H1 (cell line): ENCODE data around the gene PKP1. TPM values are rescaled to one million over a fixed set of nuclear protein-coding genes. Genes with fewer than 3 reads are reported as not detected.

Source experiments
- CTCF ChIA-PET: fragments of 300-600 bp; sonication (Branson Sonifier 250); formaldehyde crosslinking; loops from one replicate; lab custom pipeline; 2021; ENCODE audit not compliant: partially characterized antibody; lab: Charles Lee
- POLR2A ChIA-PET: fragments of 300-600 bp; sonication (Branson Sonifier 250); formaldehyde crosslinking; loops from one replicate; lab custom pipeline; 2021; ENCODE audit warnings: inconsistent platforms; ENCODE audit not compliant: partially characterized antibody; lab: Charles Lee
- DNase-seq, 2 experiments: peaks; one replicate each; pipeline versions ENCODE4 v3.0.0 to v3.0.0-alpha.2; 2010 to 2022; ENCODE audit warnings: low spot score in 2 of 2, low read depth in 1 of 2, mixed read lengths in 1 of 2
- FAIRE-seq: peaks from 2 replicates; lab custom pipeline; 2011; peaks lifted over from hg19 to GRCh38; lab: Jason Lieb, UNC
- H2AFZ ChIP-seq: 2 replicates; pipeline ENCODE4 v1.8.1; 2012; ENCODE audit warnings: low read length, inconsistent platforms
- H2AK5ac ChIP-seq: 2 replicates; pipeline ENCODE4 v1.6.1; 2013; ENCODE audit warnings: low read depth, low read length
- H2BK120ac ChIP-seq: replicated peaks from 2 replicates; pipeline ENCODE3; 2013; ENCODE audit warnings: low read depth, low read length, inconsistent platforms
- H2BK12ac ChIP-seq: 2 replicates; pipeline ENCODE4 v1.6.1; 2013; ENCODE audit warnings: low read depth, low read length
- H2BK15ac ChIP-seq: 2 replicates; pipeline ENCODE4 v1.6.1; 2013; ENCODE audit warnings: low read length
- H2BK20ac ChIP-seq: 2 replicates; pipeline ENCODE4 v1.6.1; 2013; ENCODE audit warnings: low read length
- H2BK5ac ChIP-seq: 2 replicates; pipeline ENCODE4 v1.6.1; 2013; ENCODE audit warnings: low read depth, low read length
- H3K14ac ChIP-seq: 2 replicates; pipeline ENCODE4 v1.6.1; 2013; ENCODE audit warnings: inconsistent platforms; ENCODE audit not compliant: insufficient read length
- H3K18ac ChIP-seq: 2 replicates; pipeline ENCODE4 v1.6.1; 2013; ENCODE audit warnings: low read length; ENCODE audit errors: extremely low read depth
- H3K23ac ChIP-seq: 2 replicates; pipeline ENCODE4 v1.6.1; 2013; ENCODE audit warnings: inconsistent platforms; ENCODE audit not compliant: insufficient read length
- H3K23me2 ChIP-seq: 2 replicates; pipeline ENCODE4 v1.6.1; 2013; ENCODE audit warnings: low read depth, low read length
- H3K27ac ChIP-seq: 2 replicates; pipeline ENCODE4 v1.6.1; 2011; ENCODE audit warnings: low read depth, low read length, inconsistent platforms
- H3K27me3 ChIP-seq, 4 experiments: replicated peaks in 1 of 4; 1 replicate in 1 of 4; 2 replicates in 3 of 4; pipeline versions ENCODE4 v1.6.1 to v1.8.1; 2011 to 2013; ENCODE audit warnings: low read length in 3 of 4, mild to moderate bottlenecking in 3 of 4, inconsistent platforms in 2 of 4, mixed read lengths in 2 of 4, moderate library complexity in 1 of 4; ENCODE audit not compliant: control insufficient read depth in 3 of 4, insufficient read depth in 3 of 4; ENCODE audit errors: extremely low read depth in 1 of 4
- H3K36me3 ChIP-seq, 4 experiments: 2 replicates each; pipeline versions ENCODE4 v1.6.1 to v1.8.1; 2011 to 2013; ENCODE audit warnings: mild to moderate bottlenecking in 4 of 4, low read length in 3 of 4, moderate library complexity in 2 of 4, control low read depth in 1 of 4, inconsistent platforms in 1 of 4; ENCODE audit not compliant: insufficient read depth in 4 of 4, control insufficient read depth in 2 of 4
- H3K4ac ChIP-seq: replicated peaks from 2 replicates; pipeline ENCODE3; 2013; ENCODE audit warnings: low read length, low read depth, mixed read lengths, inconsistent platforms; ENCODE audit not compliant: insufficient read length
- H3K4me1 ChIP-seq, 4 experiments: replicated peaks in 1 of 4; 1 replicate in 1 of 4; 2 replicates in 3 of 4; pipeline versions ENCODE4 v1.6.1 to v1.8.1; 2011 to 2013; ENCODE audit warnings: low read length in 3 of 4, inconsistent platforms in 2 of 4, mixed read lengths in 1 of 4; ENCODE audit not compliant: insufficient read depth in 4 of 4, control insufficient read depth in 3 of 4
- H3K4me2 ChIP-seq, 2 experiments: 2 replicates each; pipeline versions ENCODE4 v1.6.1 to v1.8.1; 2011 to 2013; ENCODE audit warnings: low read depth in 2 of 2, low read length in 2 of 2, control low read depth in 1 of 2, inconsistent platforms in 1 of 2, mild to moderate bottlenecking in 1 of 2; ENCODE audit not compliant: insufficient read depth in 1 of 2
- H3K4me3 ChIP-seq, 4 experiments: fragments of 200-600, 300-600 bp in 1 of 4; sonication (generic), shearing (Covaris generic), sonication (Bioruptor Twin) in 1 of 4; 2 replicates each; pipeline versions ENCODE4 v1.5.1 to v1.8.1; 2011 to 2016; ENCODE audit warnings: low read length in 4 of 4, low read depth in 3 of 4, control low read depth in 2 of 4, inconsistent platforms in 2 of 4, mild to moderate bottlenecking in 2 of 4, mixed read lengths in 1 of 4, moderate library complexity in 1 of 4; ENCODE audit not compliant: insufficient read depth in 2 of 4; ENCODE audit errors: extremely low read depth in 1 of 4
- H3K56ac ChIP-seq: replicated peaks from 2 replicates; pipeline ENCODE3; 2013; ENCODE audit warnings: low read depth, mild to moderate bottlenecking, mixed read lengths, low read length, inconsistent platforms; ENCODE audit not compliant: insufficient read length
- H3K79me1 ChIP-seq: 2 replicates; pipeline ENCODE4 v1.6.1; 2013; ENCODE audit warnings: low read depth, low read length, control low read depth
- H3K79me2 ChIP-seq, 2 experiments: 2 replicates each; pipeline versions ENCODE4 v1.6.1 to v1.8.1; 2012 to 2013; ENCODE audit warnings: low read length in 2 of 2, mild to moderate bottlenecking in 2 of 2, inconsistent platforms in 1 of 2; ENCODE audit not compliant: insufficient read depth in 2 of 2, control insufficient read depth in 1 of 2
- H3K9ac ChIP-seq, 4 experiments: replicated peaks in 1 of 4; 1 replicate in 1 of 4; 2 replicates in 3 of 4; pipeline versions ENCODE4 v1.6.1 to v1.8.1; 2011 to 2013; ENCODE audit warnings: low read depth in 3 of 4, low read length in 3 of 4, control low read depth in 2 of 4, mild to moderate bottlenecking in 2 of 4, moderate library complexity in 2 of 4, inconsistent platforms in 1 of 4; ENCODE audit errors: extremely low read depth in 1 of 4
- H3K9me3 ChIP-seq, 2 experiments: 2 replicates each; pipeline versions ENCODE4 v1.6.1 to v1.8.1; 2012 to 2013; ENCODE audit warnings: mild to moderate bottlenecking in 2 of 2, moderate library complexity in 2 of 2, control low read depth in 1 of 2, inconsistent platforms in 1 of 2, low read depth in 1 of 2, low read length in 1 of 2, mixed read lengths in 1 of 2; ENCODE audit not compliant: insufficient read depth in 2 of 2
- H4K20me1 ChIP-seq, 2 experiments: replicated peaks in 1 of 2; 2 replicates each; pipeline versions ENCODE3 to v1.8.1; 2011 to 2013; ENCODE audit warnings: inconsistent platforms in 2 of 2, low read length in 2 of 2, mild to moderate bottlenecking in 1 of 2; ENCODE audit not compliant: insufficient read depth in 2 of 2, control insufficient read depth in 1 of 2
- H4K5ac ChIP-seq: 2 replicates; pipeline ENCODE4 v1.6.1; 2013; ENCODE audit warnings: low read length, low read depth, mixed read lengths, inconsistent platforms; ENCODE audit not compliant: insufficient read length
- H4K8ac ChIP-seq: 2 replicates; pipeline ENCODE4 v1.8.0; 2013; ENCODE audit warnings: mild to moderate bottlenecking, moderate library complexity, low read length, inconsistent platforms; ENCODE audit not compliant: insufficient read depth; ENCODE audit errors: extremely low read depth
- H4K91ac ChIP-seq: replicated peaks from 2 replicates; pipeline ENCODE3; 2013; ENCODE audit warnings: low read length, mixed read lengths, inconsistent platforms; ENCODE audit not compliant: insufficient read length
- CHD2 ChIP-seq: IDR thresholded peaks from 2 replicates; pipeline ENCODE4 v1.6.1; 2012; ENCODE audit warnings: low read length, improper control_type of control experiment
- WGBS, 2 experiments: shearing (Covaris generic) in 1 of 2; methylation state at CpG; one replicate each; pipeline versions ENCODE4 v1.1.6 to v1.1.7; 2013 to 2015; ENCODE audit warnings: low lambda C conversion rate in 2 of 2, mixed read lengths in 2 of 2, inconsistent platforms in 1 of 2, low coverage in 1 of 2, missing lambda C conversion rate in 1 of 2; ENCODE audit not compliant: insufficient replicate concordance in 2 of 2, insufficient coverage in 1 of 2, insufficient read length in 1 of 2; ENCODE audit errors: extremely low coverage in 1 of 2, missing lambda C conversion rate in 1 of 2; 5-methylcytosine and 5-hydroxymethylcytosine counted together
- polyA plus RNA-seq, 7 experiments: library from polyadenylated mRNA; depleted of rRNA in 3 of 7; stranded (reverse) in 5 of 7; unstranded in 2 of 7; fragments of >200 nt in 5 of 7; fragments of 200-250 nt in 2 of 7; gene quantifications; 1 replicate in 5 of 7; 2 replicates in 1 of 7; 4 replicates in 1 of 7; pipeline versions ENCODE4 v1.2.1 to v1.2.3, GENCODE V29; 2011 to 2013; ENCODE audit warnings: missing spikeins in 2 of 7, mixed read lengths in 2 of 7
- total RNA-seq: library from RNA; stranded (reverse); fragmentation: NEBNext Ultra II Directional; extraction: Animal tissue kit (Norgen Biotek cat#: 25700); gene quantifications from 2 replicates; pipeline ENCODE4 v1.2.1, GENCODE V29; 2021
- TF ChIP-seq, protein P1 (sequence below), 3 experiments: IDR thresholded peaks; 1 replicate in 2 of 3; 2 replicates in 1 of 3; pipeline versions ENCODE4 v1.5.1 to v1.6.1; 2011; ENCODE audit warnings: low read length in 3 of 3, mild to moderate bottlenecking in 3 of 3, inconsistent platforms in 2 of 3, low read depth in 1 of 3, moderate library complexity in 1 of 3; ENCODE audit not compliant: insufficient read depth in 1 of 3; ENCODE audit errors: control extremely low read depth in 1 of 3
- TF ChIP-seq, protein P2 (sequence below): IDR thresholded peaks from 2 replicates; pipeline ENCODE4 v1.6.1; 2011; ENCODE audit warnings: low read depth, mild to moderate bottlenecking, low read length; ENCODE audit not compliant: insufficient read depth

PKP1 gene
- total and polyA plus RNA-seq, 2 of the 8 experiments (the other 6 are each of a cell fraction or from before 2014, with no cell fraction given), result 0.21 to 0.95 TPM

DNA sequence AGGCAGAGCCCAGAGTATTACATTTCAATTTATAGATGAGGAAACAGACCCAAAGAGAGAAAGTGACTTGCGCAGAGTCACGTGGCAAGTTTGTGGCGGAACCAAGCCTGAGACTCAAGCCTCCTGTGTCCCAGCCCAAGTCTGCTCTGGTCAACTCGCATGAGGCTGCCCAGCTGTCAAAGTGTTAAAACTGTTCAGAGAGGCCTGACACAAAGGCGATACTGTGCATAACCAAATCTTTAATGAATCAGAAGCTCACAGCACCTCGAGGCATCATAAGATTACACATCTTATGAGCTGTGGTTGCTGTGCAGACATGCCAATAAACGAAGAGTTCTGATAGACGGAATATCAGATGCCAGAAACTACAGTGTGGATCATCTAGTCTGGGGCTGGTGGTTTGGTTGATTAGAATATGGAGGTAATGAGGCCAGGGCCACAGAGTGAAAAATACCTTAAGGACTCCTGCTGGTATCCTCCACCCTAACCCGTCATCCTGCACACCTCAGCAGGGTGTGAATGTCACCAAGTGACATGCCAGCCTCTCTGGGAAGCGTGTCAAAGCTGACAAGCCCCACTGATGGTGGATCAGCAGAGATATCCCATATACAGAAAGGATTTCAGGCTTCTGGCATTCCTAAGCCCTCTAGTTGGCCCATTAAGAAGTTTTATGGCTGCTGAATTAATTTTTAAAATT is 52.0 kb downstream of the PKP1 start:
- no peaks in the 10 kb centered on the region for H3K9me3 ChIP-seq
- POLR2A ChIA-PET, result no interaction called here
- no peak overlapping the region for H3K23ac ChIP-seq
- H2AFZ ChIP-seq, result no peak overlapping the region
- H2BK5ac ChIP-seq, result no peak overlapping the region
- no peak overlapping the region for H2BK15ac ChIP-seq
- H3K79me1 ChIP-seq, result no peaks in the 10 kb centered on the region; the same call in 1 of the 2 replicates
- H4K5ac ChIP-seq, result no peak overlapping the region
- H3K79me2 ChIP-seq, result no peaks in the 10 kb centered on the region
- no peak overlapping the region for H3K4ac ChIP-seq
- H2BK120ac ChIP-seq, result no peak overlapping the region
- CTCF ChIA-PET, result interaction anchor here (0.6 to 2.8 kb wide), 4 partner anchors 11 to 81 kb away, joined by 3 to 18 read pairs (median 4); no protein-coding TSS in a partner anchor
- no peaks in the 10 kb centered on the region; the same call in 1 of the 2 replicates for H3K23me2 ChIP-seq
- H3K4me1 ChIP-seq, result no peaks in the 10 kb centered on the region
- H3K4me2 ChIP-seq, result no peak overlapping the region
- FAIRE-seq (no peak), DNase-seq (no peak)
- H3K36me3 ChIP-seq, result no peaks in the 10 kb centered on the region
- H2AK5ac ChIP-seq, result no peak overlapping the region
- H3K18ac ChIP-seq, result no peak overlapping the region
- no peaks in the 10 kb centered on the region; a peak in 1 of 7 replicates for H3K27me3 ChIP-seq
- H2BK20ac ChIP-seq, result no peak overlapping the region
- H3K9ac ChIP-seq, result no peak overlapping the region
- 93% methylated on average over 10 of the region's 10 CpGs; no CpG with 5 or more reads in 1 of the 2 experiments for WGBS, 2 experiments
- H3K14ac ChIP-seq, result no peak overlapping the region
- H4K91ac ChIP-seq, result no peak overlapping the region
- H3K56ac ChIP-seq, result no peak overlapping the region
- no peaks in the 10 kb centered on the region for H4K20me1 ChIP-seq
- H2BK12ac ChIP-seq, result no peak overlapping the region
- no peak overlapping the region for H3K27ac ChIP-seq
- H3K4me3 ChIP-seq, result no peak overlapping the region
- H4K8ac ChIP-seq, result no peak overlapping the region
- TF ChIP-seq, protein P1, sequence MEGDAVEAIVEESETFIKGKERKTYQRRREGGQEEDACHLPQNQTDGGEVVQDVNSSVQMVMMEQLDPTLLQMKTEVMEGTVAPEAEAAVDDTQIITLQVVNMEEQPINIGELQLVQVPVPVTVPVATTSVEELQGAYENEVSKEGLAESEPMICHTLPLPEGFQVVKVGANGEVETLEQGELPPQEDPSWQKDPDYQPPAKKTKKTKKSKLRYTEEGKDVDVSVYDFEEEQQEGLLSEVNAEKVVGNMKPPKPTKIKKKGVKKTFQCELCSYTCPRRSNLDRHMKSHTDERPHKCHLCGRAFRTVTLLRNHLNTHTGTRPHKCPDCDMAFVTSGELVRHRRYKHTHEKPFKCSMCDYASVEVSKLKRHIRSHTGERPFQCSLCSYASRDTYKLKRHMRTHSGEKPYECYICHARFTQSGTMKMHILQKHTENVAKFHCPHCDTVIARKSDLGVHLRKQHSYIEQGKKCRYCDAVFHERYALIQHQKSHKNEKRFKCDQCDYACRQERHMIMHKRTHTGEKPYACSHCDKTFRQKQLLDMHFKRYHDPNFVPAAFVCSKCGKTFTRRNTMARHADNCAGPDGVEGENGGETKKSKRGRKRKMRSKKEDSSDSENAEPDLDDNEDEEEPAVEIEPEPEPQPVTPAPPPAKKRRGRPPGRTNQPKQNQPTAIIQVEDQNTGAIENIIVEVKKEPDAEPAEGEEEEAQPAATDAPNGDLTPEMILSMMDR (IDR thresholded peaks at IDR 0.05; ENCODE audit: control extremely low read depth in 1 of 3, insufficient read depth in 1 of 3, low read depth in 1 of 3, low read length in 3 of 3), result no peak
- TF ChIP-seq, protein P2, sequence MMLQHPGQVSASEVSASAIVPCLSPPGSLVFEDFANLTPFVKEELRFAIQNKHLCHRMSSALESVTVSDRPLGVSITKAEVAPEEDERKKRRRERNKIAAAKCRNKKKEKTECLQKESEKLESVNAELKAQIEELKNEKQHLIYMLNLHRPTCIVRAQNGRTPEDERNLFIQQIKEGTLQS, result no peak
- no peak for TF ChIP-seq CHD2
